Kidney (tissue), 14 donors: ENCODE data around the gene CISD3. TPM values are rescaled to one million over a fixed set of nuclear protein-coding genes. Genes with fewer than 3 reads are reported as not detected.

Experiments
- DNase-seq, 5 donors: peaks; one replicate each; pipeline ENCODE4 v3.0.0-alpha.2; 2013 to 2020
- FAIRE-seq: peaks from 2 replicates; lab custom pipeline; 2012; peaks lifted over from hg19 to GRCh38; lab: Jason Lieb, UNC
- H3K27ac ChIP-seq, 2 donors: one replicate each; pipeline ENCODE4 v1.7.0; 2013; ENCODE audit warnings: low read depth in 2 of 2, low read length in 2 of 2, inconsistent platforms in 1 of 2
- H3K27me3 ChIP-seq: one replicate; pipeline ENCODE4 v1.7.1; 2013; ENCODE audit warnings: low read length, inconsistent platforms; ENCODE audit not compliant: control insufficient read depth, insufficient read depth
- H3K36me3 ChIP-seq, 3 donors: one replicate each; pipeline versions ENCODE4 v1.7.0 to v1.7.1; 2013; ENCODE audit warnings: low read length in 3 of 3, control low read depth in 1 of 3, inconsistent platforms in 1 of 3; ENCODE audit not compliant: insufficient read depth in 3 of 3, control insufficient read depth in 2 of 3
- H3K4me1 ChIP-seq, 3 donors: one replicate each; pipeline versions ENCODE4 v1.7.0 to v1.7.1; 2013; ENCODE audit warnings: low read length in 3 of 3, inconsistent platforms in 1 of 3, low read depth in 1 of 3; ENCODE audit not compliant: control insufficient read depth in 2 of 3, insufficient read depth in 2 of 3
- H3K4me3 ChIP-seq, 3 donors: one replicate each; pipeline versions ENCODE4 v1.7.0 to v1.8.1; 2013; ENCODE audit warnings: low read length in 3 of 3, control low read depth in 1 of 3, inconsistent platforms in 1 of 3
- H3K9ac ChIP-seq, 3 donors: one replicate each; pipeline versions ENCODE4 v1.7.0 to v1.7.1; 2013; ENCODE audit warnings: low read length in 3 of 3, control low read depth in 1 of 3, inconsistent platforms in 1 of 3
- H3K9me3 ChIP-seq, 3 donors: one replicate each; pipeline versions ENCODE4 v1.7.0 to v1.7.1; 2013; ENCODE audit warnings: low read length in 3 of 3, control low read depth in 1 of 3, inconsistent platforms in 1 of 3; ENCODE audit not compliant: control insufficient read depth in 2 of 3, insufficient read depth in 1 of 3
- CTCF ChIP-seq: IDR thresholded peaks from 3 replicates; pipeline ENCODE4 v1.5.1; 2012; ENCODE audit warnings: mild to moderate bottlenecking, moderate library complexity, borderline replicate concordance; ENCODE audit not compliant: insufficient read depth; ENCODE audit errors: extremely low read depth
- intact Hi-C: fragments of 100-400 bp; cut with DNase I; formaldehyde crosslinking; loops from one replicate; pipeline ENCODE4 v1.11.1; 2022
- polyA plus RNA-seq: library from polyadenylated mRNA; stranded (reverse); fragments of 350-450 nt; fragmentation: Illumina TruSeq; extraction: RNeasy Lipid Tissue Mini Kit (QIAGEN cat#74804); gene quantifications from one replicate; pipeline ENCODE4 v1.2.3, GENCODE V29; 2014; ENCODE audit warnings: low read depth, low replicate concordance; ENCODE audit not compliant: insufficient read depth
- total RNA-seq: library from RNA; stranded (reverse); fragmentation: NEBNext Ultra II Directional; extraction: Animal tissue kit (Norgen Biotek cat#: 25700); gene quantifications from one replicate; pipeline ENCODE4 v1.2.1, GENCODE V29; 2021
- donor health status: control.
- donor health status: control.
- donor health status: control.
- donor health status: control.
- donor health status: control.
- donor health status: DM: yes; HTN: yes; CAD: no.
- donor health status: Normal renal cell carcinoma (clear cell type).

CISD3 gene
- total and polyA plus RNA-seq, 2 donors from 2014 or later = 37.7 to 152 TPM

- Histone ChIP-seq H3K27ac (peak within 1 kb of the TSS; percentile 88 to 96), H3K27me3 (no peaks in the 10 kb centered on the region), H3K4me1 (peaks cover 0 to 44% (median 20%) of the 10 kb centered on the region in 3 donors), H3K4me3 (peak within 1 kb of the TSS; percentile 46 to 100 (median 79)), H3K36me3 (no peaks in the 10 kb centered on the region), H3K9ac (peak within 1 kb of the TSS; percentile 30 to 81 (median 59)), H3K9me3 (no peaks in the 10 kb centered on the region)
- intact Hi-C loops = no loop called here
- TF ChIP-seq CTCF = no peak
- DNase-seq (peak; percentile 96 to 98 (median 97)), FAIRE-seq (no peak)
Observed at GRCh38 chr17:38748149-38748891, 18.2 kb downstream of the CISD3 start, which contains the start of gene PCGF2. TSS of gene PCGF2 (minus strand) at chr17:38748336. CDS start at chr17:38740402, 7,934 bp downstream.

- peak overlapping the region; percentile 11 to 100 (median 67) for H3K4me3 ChIP-seq
- H3K27me3 ChIP-seq = no peaks in the 10 kb centered on the region
- H3K9ac ChIP-seq = peak overlapping the region in 2 of 3 donors; percentile 51 to 75
- H3K9me3 ChIP-seq = no peaks in the 10 kb centered on the region
- TF ChIP-seq CTCF = no peak
- H3K4me1 ChIP-seq = peaks cover 0 to 44% (median 17%) of the 10 kb centered on the region in 3 donors
- DNase-seq = peak in 1 of 5 donors; percentile 71
- intact Hi-C loops = no loop called here
- FAIRE-seq = no peak
- H3K36me3 ChIP-seq = no peaks in the 10 kb centered on the region
- H3K27ac ChIP-seq = peak overlapping the region; percentile 88 to 96
Observed at GRCh38 chr17:38748892-38749222, 18.7 kb downstream of the CISD3 start.

GRCh38 chr17:38749223-38750043, 19.3 kb downstream of the CISD3 start:
- intact Hi-C loops = no loop called here
- peak; percentile 10 for TF ChIP-seq CTCF
- H3K9me3 ChIP-seq = no peaks in the 10 kb centered on the region
- no peaks in the 10 kb centered on the region for H3K27me3 ChIP-seq
- peaks cover 0 to under 1% (median 0%) of the 10 kb centered on the region in 3 donors for H3K36me3 ChIP-seq
- H3K4me3 ChIP-seq = peak overlapping the region; percentile 63 to 100 (median 67)
- peaks cover 0 to 44% (median 17%) of the 10 kb centered on the region in 3 donors for H3K4me1 ChIP-seq
- FAIRE-seq = no peak
- H3K27ac ChIP-seq = peak overlapping the region; percentile 88 to 96
- peak; percentile 88 to 97 (median 92) for DNase-seq
- peak overlapping the region; percentile 51 to 82 (median 54) for H3K9ac ChIP-seq
